Thymus (tissue), 11 donors: ENCODE results near the gene STAB2. TPM values are rescaled to one million over a fixed set of nuclear protein-coding genes. Genes with fewer than 3 reads are reported as not detected.
"Not testable (repeated sequence)": the region's sequence is repeated elsewhere in the genome, so short reads cannot be mapped to it uniquely, and the experiment has no call there.

Source experiments
- DNase-seq, 9 donors: peaks; one replicate each; pipeline ENCODE4 v3.0.0-alpha.2; 2013; ENCODE audit warnings: low spot score in 9 of 9, low read depth in 6 of 9, missing footprints in 1 of 9
- H3K27ac ChIP-seq, 2 donors: one replicate each; pipeline ENCODE4 v1.5.1; 2013; ENCODE audit warnings: control low read depth in 1 of 2, low read depth in 1 of 2, low read length in 1 of 2, mild to moderate bottlenecking in 1 of 2, moderate library complexity in 1 of 2
- H3K27me3 ChIP-seq, 2 donors: one replicate each; pipeline ENCODE4 v1.5.1; 2013; ENCODE audit warnings: low read length in 1 of 2; ENCODE audit not compliant: control insufficient read depth in 2 of 2, insufficient read depth in 1 of 2
- H3K36me3 ChIP-seq, 2 donors: one replicate each; pipeline ENCODE4 v1.5.1; 2013; ENCODE audit warnings: low read length in 1 of 2, mild to moderate bottlenecking in 1 of 2, moderate library complexity in 1 of 2; ENCODE audit not compliant: control insufficient read depth in 2 of 2, insufficient read depth in 2 of 2
- H3K4me1 ChIP-seq, 2 donors: one replicate each; pipeline ENCODE4 v1.5.1; 2013; ENCODE audit warnings: low read length in 2 of 2; ENCODE audit not compliant: control insufficient read depth in 2 of 2, insufficient read depth in 2 of 2
- H3K4me3 ChIP-seq, 2 donors: one replicate each; pipeline ENCODE4 v1.5.1; 2013; ENCODE audit warnings: low read length in 2 of 2, control low read depth in 1 of 2, mild to moderate bottlenecking in 1 of 2
- H3K9me3 ChIP-seq, 2 donors: one replicate each; pipeline ENCODE4 v1.5.1; 2013; ENCODE audit warnings: low read length in 1 of 2, mild to moderate bottlenecking in 1 of 2; ENCODE audit not compliant: control insufficient read depth in 2 of 2, insufficient read depth in 1 of 2
- WGBS: extraction: QIAGEN DNeasy Blood & Tissue Kit; methylation state at CpG from one replicate; pipeline ENCODE4 v1.1.7; 2013; 5-methylcytosine and 5-hydroxymethylcytosine counted together
- polyA plus RNA-seq: library from polyadenylated mRNA; stranded (reverse); fragments of 200-250 nt; gene quantifications from one replicate; pipeline ENCODE4 v1.2.3, GENCODE V29; 2013
- total RNA-seq: library from RNA; stranded (reverse); fragments of 120-200 nt; gene quantifications from one replicate; pipeline ENCODE4 v1.2.4, GENCODE V29; 2013
- donor health status: healthy.

The STAB2 gene
- total and polyA plus RNA-seq, 2 donors, result 0.11 to 0.24 TPM

DNA sequence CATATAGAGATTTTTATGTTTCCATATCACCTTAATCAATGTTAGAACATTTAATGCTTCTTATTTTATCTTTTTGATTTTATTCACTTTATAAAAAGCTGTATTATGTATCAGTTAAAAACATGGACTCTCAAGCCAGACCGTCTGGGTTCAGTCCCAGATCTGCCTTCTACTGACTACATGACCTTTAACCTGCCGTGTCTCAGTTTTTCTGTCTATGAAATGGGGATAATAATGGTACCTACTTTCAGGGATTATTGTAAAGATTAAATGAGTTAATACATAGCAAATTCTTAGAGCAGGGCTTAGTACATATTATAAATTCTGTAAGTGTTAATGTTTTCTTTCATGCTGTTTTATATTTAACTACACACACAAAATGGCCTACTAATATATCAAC, 50.4 kb downstream of the STAB2 start:
- H3K27me3 ChIP-seq, result no peaks in the 10 kb centered on the region
- WGBS, result 97% methylated on average over 2 of the region's 2 CpGs
- no peaks in the 10 kb centered on the region for H3K36me3 ChIP-seq
- H3K9me3 ChIP-seq, result peaks cover 0 to 2% of the 10 kb centered on the region in 2 donors
- H3K4me3 ChIP-seq, result no peak overlapping the region
- no peaks in the 10 kb centered on the region for H3K4me1 ChIP-seq
- H3K27ac ChIP-seq, result no peak overlapping the region
- DNase-seq, result no peak

DNA sequence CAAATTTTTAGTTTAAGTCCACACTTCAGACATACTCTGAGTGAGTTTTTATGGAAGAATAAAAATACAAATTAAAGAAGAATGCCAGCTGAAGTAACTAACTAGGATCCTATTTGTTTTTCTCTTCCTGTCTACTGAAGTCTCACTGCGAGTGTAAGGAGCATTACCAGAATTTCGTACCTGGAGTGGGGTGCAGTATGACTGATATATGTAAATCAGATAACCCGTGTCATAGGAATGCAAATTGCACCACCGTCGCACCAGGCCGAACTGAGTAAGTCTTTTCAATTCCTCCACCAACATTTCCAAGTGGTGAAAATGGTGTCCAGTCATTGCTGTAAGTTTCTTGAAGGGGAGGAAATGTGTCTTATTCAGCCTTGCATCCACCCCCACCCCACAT, 52.9 kb downstream of the STAB2 start:
- Histone ChIP-seq H3K36me3 (no peaks in the 10 kb centered on the region), H3K27me3 (no peaks in the 10 kb centered on the region), H3K9me3 (no peaks in the 10 kb centered on the region), H3K27ac (no peak overlapping the region), H3K4me1 (no peaks in the 10 kb centered on the region), H3K4me3 (no peak overlapping the region)
- WGBS, result 78% methylated on average over 6 of the region's 6 CpGs
- DNase-seq, result no peak

GRCh38 chr12:103640410-103640809, 53.3 kb downstream of the STAB2 start:
- H3K9me3 ChIP-seq, result no peaks in the 10 kb centered on the region
- H3K4me3 ChIP-seq, result no peak overlapping the region
- H3K27me3 ChIP-seq, result no peaks in the 10 kb centered on the region
- no peak for DNase-seq
- no peaks in the 10 kb centered on the region for H3K36me3 ChIP-seq
- H3K4me1 ChIP-seq, result no peaks in the 10 kb centered on the region
- H3K27ac ChIP-seq, result no peak overlapping the region
- 0% methylated on average over 1 of the region's 1 CpG for WGBS

DNA sequence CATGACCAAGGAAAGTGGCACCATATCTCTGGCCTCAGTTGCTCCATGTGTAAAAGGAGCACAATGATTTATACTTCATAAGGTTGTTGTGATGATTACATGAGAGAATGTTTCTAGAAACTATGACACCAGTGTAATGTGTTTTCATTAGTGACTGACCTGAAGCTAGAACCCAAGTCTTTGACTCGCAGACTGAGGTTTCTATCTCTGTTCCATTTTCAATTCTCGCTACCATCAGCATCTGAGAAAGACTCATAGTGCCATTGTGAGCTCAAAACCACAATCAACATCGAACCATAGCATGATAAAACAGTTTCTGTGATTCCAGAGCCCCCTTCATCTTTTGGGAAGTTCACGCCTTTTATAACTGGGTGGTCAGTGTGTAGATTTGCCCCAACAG, 53.8 kb downstream of the STAB2 start:
- WGBS, result 82% methylated on average over 4 of the region's 4 CpGs
- no peaks in the 10 kb centered on the region for H3K4me1 ChIP-seq
- H3K4me3 ChIP-seq, result no peak overlapping the region
- DNase-seq, result no peak
- no peaks in the 10 kb centered on the region for H3K36me3 ChIP-seq
- H3K27me3 ChIP-seq, result no peaks in the 10 kb centered on the region
- no peaks in the 10 kb centered on the region for H3K9me3 ChIP-seq
- H3K27ac ChIP-seq, result no peak overlapping the region

GRCh38 chr12:103642240-103642864, 55.3 kb downstream of the STAB2 start:
- no peaks in the 10 kb centered on the region for H3K4me1 ChIP-seq
- H3K27ac ChIP-seq, result no peak overlapping the region
- DNase-seq, result no peak
- 92% methylated on average over 3 of the region's 3 CpGs for WGBS
- H3K27me3 ChIP-seq, result no peaks in the 10 kb centered on the region
- no peaks in the 10 kb centered on the region for H3K9me3 ChIP-seq
- no peak overlapping the region for H3K4me3 ChIP-seq
- no peaks in the 10 kb centered on the region for H3K36me3 ChIP-seq

- H3K36me3 ChIP-seq, result no peaks in the 10 kb centered on the region
- no peaks in the 10 kb centered on the region for H3K4me1 ChIP-seq
- no peak for DNase-seq
- H3K9me3 ChIP-seq, result no peaks in the 10 kb centered on the region
- no peak overlapping the region for H3K27ac ChIP-seq
- 96% methylated on average over 1 of the region's 1 CpG for WGBS
- H3K27me3 ChIP-seq, result no peaks in the 10 kb centered on the region
- no peak overlapping the region for H3K4me3 ChIP-seq
These were observed 58.1 kb downstream of the STAB2 start for GRCh38 chr12:103645202-103645601.

DNA sequence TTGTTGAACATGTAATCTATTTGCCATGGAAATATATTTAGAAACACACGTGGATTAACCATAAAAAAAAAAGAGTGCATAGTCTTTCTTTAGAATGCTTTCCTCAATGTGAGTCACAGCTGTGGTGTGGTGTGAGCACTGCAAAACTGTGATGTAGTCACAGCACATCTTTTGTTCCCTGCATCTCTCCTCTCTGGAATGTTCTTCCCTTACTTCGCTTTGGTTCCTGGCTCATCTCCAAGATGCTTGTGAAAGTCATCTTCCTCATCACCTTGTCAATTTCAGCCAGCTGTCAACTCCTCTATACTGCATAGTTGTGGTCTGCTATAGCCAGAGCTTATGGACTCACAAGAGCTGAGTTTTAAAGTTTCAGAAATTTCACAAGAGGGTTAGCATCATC, 60.2 kb downstream of the STAB2 start:
- Histone ChIP-seq H3K4me1 (no peaks in the 10 kb centered on the region), H3K27ac (no peak overlapping the region), H3K4me3 (no peak overlapping the region), H3K27me3 (no peaks in the 10 kb centered on the region), H3K36me3 (no peaks in the 10 kb centered on the region), H3K9me3 (no peaks in the 10 kb centered on the region)
- DNase-seq, result no peak
- 72% methylated on average over 2 of the region's 2 CpGs for WGBS

- no peaks in the 10 kb centered on the region for H3K9me3 ChIP-seq
- no peaks in the 10 kb centered on the region for H3K27me3 ChIP-seq
- H3K27ac ChIP-seq, result no peak overlapping the region
- H3K36me3 ChIP-seq, result no peaks in the 10 kb centered on the region
- peaks cover 0 to 1% of the 10 kb centered on the region in 2 donors for H3K4me1 ChIP-seq
- no peak for DNase-seq
- no peak overlapping the region for H3K4me3 ChIP-seq
These were observed 65.7 kb downstream of the STAB2 start for GRCh38 chr12:103652808-103653207.

DNA sequence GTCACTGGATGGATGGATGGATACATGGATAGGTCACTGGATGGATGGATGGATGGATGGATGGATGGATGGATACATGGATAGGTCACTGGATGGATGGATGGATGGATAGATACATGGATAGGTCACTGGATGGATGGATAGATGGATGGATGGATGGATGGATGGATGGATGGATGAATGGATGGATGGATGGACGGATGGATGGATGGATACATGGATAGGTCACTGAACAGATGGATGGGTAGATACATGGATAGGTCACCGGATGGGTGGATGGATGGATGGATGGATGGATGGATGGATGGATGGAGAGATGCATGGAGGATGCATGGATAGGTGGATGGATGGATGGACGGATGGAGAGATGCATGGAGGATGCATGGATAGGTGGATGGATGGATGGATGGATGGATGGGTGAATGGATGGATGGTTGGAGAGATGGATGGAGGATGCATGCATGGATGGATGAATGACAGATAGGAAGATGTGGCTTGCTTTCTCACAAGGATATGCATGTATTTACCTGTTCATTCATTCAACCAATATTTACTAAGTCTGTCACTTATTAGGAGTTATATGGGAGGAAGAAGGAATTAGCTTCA, 66.6 kb downstream of the STAB2 start:
- 89% methylated on average over 3 of the region's 3 CpGs for WGBS
- H3K27ac ChIP-seq, H3K36me3 ChIP-seq, H3K9me3 ChIP-seq, H3K4me1 ChIP-seq, H3K27me3 ChIP-seq, DNase-seq, H3K4me3 ChIP-seq: not testable (repeated sequence)
